SW 1271 (cell line): ENCODE measurements around the gene PACSIN3.

Experiments used
- DNase-seq, 2 experiments: peaks; one replicate each; lab custom pipeline; 2025; lab: John Stamatoyannopoulos, UW

Gene PACSIN3

GRCh38 chr11:47152953-47153950 is 33.0 kb downstream of the PACSIN3 start:
- DNase-seq: peak in 1 of 2 experiments; percentile 71

GRCh38 chr11:47152126-47152952 is 33.9 kb downstream of the PACSIN3 start:
- no peak for DNase-seq

GRCh38 chr11:47149782-47150181 is 36.5 kb downstream of the PACSIN3 start:
- DNase-seq: no peak

GRCh38 chr11:47148903-47149531 is 37.2 kb downstream of the PACSIN3 start:
- DNase-seq: no peak

- no peak for DNase-seq
Measured at GRCh38 chr11:47148270-47148669, 38.0 kb downstream of the PACSIN3 start.

GRCh38 chr11:47147681-47148080 is 38.6 kb downstream of the PACSIN3 start:
- DNase-seq: no peak

- no peak for DNase-seq
Measured at GRCh38 chr11:47147250-47147649, 39.0 kb downstream of the PACSIN3 start.

GRCh38 chr11:47144541-47144940 is 41.7 kb downstream of the PACSIN3 start:
- no peak for DNase-seq

- no peak for DNase-seq
Measured at GRCh38 chr11:47143322-47143721, 42.9 kb downstream of the PACSIN3 start.

GRCh38 chr11:47139878-47140277 is 46.4 kb downstream of the PACSIN3 start:
- DNase-seq: no peak

- no peak for DNase-seq
Measured at GRCh38 chr11:47137476-47137875, 48.8 kb downstream of the PACSIN3 start.

GRCh38 chr11:47136921-47137320 is 49.3 kb downstream of the PACSIN3 start:
- no peak for DNase-seq

GRCh38 chr11:47136327-47136726 is 49.9 kb downstream of the PACSIN3 start:
- no peak for DNase-seq

GRCh38 chr11:47132981-47133380 is 53.3 kb downstream of the PACSIN3 start:
- no peak for DNase-seq

GRCh38 chr11:47132490-47132889 is 53.7 kb downstream of the PACSIN3 start:
- no peak for DNase-seq

GRCh38 chr11:47131136-47131535 is 55.1 kb downstream of the PACSIN3 start:
- no peak for DNase-seq

GRCh38 chr11:47130543-47130942 is 55.7 kb downstream of the PACSIN3 start:
- no peak for DNase-seq
